ENCODE data around the gene ZFP3.
"Not testable (repeated sequence)": the region's sequence is repeated elsewhere in the genome, so short reads cannot be mapped to it uniquely, and the experiment has no call there.

Gene ZFP3

GRCh38 chr17:5077781-5078105 lies 524 bp upstream of the ZFP3 start:
- no peak for DNase-seq (ENCODE audit: low read depth in 2 of 2)

GRCh38 chr17:5080591-5080990 lies 2.3 kb downstream of the ZFP3 start:
- DNase-seq (ENCODE audit: low read depth in 2 of 2): no peak

DNA sequence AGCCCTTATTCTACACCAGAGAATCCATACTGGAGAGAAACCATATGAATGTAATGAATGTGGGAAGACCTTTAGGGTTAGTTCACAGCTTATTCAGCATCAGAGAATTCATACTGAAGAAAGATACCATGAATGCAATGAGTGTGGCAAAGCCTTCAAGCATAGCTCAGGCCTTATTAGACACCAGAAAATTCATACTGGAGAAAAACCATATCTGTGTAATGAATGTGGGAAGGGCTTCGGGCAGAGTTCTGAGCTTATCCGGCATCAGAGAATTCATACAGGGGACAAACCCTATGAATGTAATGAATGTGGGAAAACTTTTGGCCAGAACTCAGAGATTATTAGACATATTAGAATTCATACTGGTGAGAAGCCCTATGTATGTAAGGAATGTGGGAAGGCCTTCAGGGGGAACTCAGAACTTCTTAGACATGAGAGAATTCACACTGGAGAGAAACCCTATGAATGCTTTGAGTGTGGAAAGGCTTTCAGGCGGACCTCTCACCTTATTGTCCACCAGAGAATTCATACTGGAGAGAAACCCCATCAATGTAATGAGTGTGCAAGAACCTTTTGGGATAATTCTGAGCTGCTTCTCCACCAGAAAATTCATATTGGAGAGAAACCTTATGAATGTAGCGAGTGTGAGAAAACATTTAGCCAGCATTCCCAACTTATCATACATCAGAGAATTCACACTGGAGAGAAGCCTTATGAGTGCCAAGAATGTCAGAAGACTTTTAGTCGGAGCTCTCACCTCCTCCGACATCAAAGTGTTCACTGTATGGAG lies 14.1 kb downstream of the ZFP3 start:
- DNase-seq (ENCODE audit: low read depth in 2 of 2): no peak

DNA sequence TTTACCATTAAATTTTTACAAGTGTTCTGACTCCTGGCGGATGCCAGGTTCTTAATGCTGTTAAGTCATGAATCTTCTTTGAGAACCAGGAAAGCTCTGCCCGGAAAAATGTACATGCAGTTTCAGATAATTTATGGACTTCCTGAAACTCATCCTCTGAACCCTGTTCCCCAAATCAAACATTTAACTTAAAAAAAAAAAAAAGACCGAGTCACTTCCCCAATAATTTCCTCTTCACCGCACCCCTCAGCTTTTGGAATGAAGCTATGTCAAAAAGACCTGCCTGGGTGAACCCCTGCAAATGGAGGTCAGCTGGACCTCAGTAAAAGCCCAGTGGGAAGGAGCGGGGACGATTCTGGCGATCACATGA lies 18.4 kb downstream of the ZFP3 start:
- DNase-seq (ENCODE audit: low read depth in 2 of 2): no peak

- no peak for DNase-seq (ENCODE audit: low read depth in 2 of 2)
Measured at GRCh38 chr17:5097101-5097834, 19.0 kb downstream of the ZFP3 start.

- no peak for DNase-seq (ENCODE audit: low read depth in 2 of 2)
Measured at GRCh38 chr17:5099271-5099670, 21.0 kb downstream of the ZFP3 start.

GRCh38 chr17:5100832-5101231 lies 22.6 kb downstream of the ZFP3 start:
- no peak for DNase-seq (ENCODE audit: low read depth in 2 of 2)

- DNase-seq (ENCODE audit: low read depth in 2 of 2): no peak
Measured at GRCh38 chr17:5110816-5111215, 32.5 kb downstream of the ZFP3 start.

- DNase-seq (ENCODE audit: low read depth in 2 of 2): peak; percentile 72 to 81
Measured at GRCh38 chr17:5111402-5112204, 33.3 kb downstream of the ZFP3 start, which contains the start of gene ZNF232. TSS of gene ZNF232 (minus strand) at chr17:5111878. CDS start at chr17:5111822, 56 bp downstream.

DNA sequence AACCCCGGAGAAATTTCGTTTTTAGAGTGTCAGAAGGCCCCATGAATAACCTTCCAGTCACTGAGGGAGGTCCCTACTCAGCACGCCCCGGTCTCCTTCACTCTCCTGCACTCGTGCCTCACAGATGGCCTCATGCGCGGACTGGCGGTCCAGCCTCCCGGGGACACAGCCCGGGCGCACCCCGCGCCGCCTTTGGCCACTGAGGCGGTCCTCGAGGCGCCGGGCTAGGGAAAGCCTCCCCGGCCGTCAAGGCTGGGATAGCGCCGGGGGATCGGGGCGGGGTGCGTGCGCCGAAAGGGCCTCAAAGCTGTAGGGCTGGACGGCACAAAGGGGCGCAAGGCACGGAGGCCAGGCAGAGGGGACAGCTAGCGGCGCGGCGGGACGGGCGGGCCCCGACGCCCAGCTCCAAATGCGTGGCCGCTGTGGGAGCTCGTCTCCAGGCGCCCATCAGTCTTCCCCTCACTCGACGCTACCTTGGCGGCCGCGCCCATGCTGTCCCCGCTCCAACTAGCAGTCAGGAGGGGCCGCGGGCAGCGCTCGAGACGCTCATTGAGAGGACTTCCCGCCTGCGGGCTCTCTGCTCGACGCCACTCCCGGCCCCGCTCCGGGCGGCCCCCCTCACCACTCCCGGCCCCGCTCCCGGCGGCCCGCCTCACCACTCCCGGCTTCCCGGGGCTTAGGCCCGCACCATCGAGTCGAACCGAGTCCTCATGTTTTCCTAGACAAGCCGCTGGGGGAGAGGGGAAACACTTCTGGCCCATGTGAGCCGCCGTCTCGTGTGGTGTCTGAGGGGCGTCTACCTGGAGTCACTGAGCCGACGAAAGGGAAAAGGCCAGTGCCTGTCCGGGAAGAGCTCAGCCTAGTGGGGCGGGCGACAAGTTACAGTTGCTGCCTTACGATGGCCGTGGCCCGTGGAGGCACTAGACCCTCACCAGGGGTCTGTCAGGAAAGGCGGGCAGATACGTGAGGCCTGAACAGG lies 37.7 kb downstream of the ZFP3 start, which contains the start of gene USP6:
USP6 (plus strand) TSS at position 360 of the 979 bp plus-strand sequence. CDS start 14,336 bp downstream, outside the sequence.
- DNase-seq (ENCODE audit: low read depth in 2 of 2): no peak

DNA sequence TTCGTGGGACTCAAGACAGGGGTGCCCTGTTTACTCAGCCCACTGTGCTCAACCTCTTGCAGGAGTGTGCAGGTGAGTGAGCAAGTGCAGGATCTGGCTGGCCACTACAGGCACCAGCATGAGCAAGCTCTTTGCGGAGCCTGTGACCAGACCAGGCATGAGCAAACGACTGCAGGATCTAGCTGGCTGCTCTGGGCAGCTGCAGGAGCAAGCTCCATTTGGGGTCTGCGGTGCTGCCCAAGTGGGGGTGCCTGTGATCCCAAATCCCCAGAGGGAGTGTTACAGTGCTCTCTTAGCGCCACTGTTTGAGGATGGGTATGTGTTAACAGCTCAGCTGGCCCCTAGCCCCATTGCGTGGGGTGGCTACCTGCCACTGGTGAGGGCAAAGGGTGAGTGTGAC lies 40.0 kb downstream of the ZFP3 start:
- no peak for DNase-seq (ENCODE audit: low read depth in 2 of 2)

- DNase-seq (ENCODE audit: low read depth in 2 of 2): no peak
Measured at GRCh38 chr17:5120036-5120435, 41.8 kb downstream of the ZFP3 start.

DNA sequence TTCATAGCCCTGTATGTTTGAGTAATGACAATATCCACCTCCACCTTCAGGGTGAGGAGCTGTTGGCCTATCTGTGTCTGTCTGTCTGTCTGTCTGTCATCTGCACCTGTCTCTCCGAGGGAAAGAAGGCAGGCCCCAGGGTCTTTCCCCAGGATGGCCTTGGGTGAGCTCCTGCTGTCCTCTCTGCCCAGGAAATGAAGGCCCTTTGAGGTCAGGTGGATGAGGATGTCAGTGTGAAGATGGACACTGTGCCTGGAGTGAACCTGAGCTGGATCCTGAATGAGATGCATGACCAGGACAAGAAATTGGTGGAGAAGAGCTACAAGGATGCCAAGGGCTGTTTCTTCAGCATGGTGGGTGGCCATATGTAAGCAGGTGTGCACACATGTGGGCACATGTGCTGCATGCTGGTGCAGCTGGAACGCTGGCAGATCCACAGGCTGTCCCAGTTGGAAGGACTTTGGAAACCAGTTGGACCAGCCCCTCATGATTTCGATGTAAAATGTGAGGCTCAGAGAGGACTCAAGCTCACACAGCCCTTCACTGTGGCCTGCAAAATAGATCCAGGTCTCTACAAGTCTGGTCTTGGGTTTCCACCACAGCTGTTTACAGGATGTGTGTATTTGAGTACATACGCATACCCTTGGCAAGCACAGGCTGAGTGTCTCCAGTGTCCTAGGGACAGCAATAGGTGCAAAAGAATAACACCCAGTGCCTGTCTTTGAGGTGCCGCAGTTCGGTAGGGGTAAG lies 42.3 kb downstream of the ZFP3 start:
- not testable (repeated sequence) for DNase-seq (ENCODE audit: low read depth in 2 of 2)

DNA sequence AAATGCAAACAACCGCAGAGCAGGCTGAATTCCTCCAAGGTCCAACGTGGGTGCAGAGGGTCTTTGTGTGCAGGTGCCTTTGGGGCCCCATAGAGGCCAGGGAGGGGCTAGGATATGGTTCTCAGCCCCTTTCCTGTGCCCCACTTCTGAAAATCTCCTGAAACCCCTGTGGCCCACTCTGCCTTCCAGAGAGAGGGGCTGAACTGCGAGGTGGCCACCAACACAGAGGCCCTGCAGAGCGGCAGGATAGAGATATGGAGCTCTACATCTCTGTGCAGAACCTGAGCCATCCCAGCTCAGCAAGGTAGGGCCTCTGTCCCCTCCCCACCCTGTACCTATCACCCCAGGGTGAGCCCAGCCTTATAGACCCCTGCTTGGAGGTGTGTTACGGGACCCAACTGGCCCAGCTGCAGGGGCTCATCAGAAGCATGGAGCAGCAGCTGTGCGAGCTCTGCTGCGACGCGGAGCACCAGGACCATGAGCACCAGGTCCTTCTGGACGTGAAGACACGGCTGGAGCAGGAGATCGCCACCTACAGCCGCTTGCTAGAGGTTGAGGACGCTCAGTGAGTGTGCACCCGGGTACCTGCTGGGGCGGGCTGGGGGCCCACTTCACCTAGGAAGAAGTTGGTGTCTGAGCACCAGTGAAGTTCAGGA lies 43.0 kb downstream of the ZFP3 start:
- DNase-seq (ENCODE audit: low read depth in 2 of 2): no peak

DNA sequence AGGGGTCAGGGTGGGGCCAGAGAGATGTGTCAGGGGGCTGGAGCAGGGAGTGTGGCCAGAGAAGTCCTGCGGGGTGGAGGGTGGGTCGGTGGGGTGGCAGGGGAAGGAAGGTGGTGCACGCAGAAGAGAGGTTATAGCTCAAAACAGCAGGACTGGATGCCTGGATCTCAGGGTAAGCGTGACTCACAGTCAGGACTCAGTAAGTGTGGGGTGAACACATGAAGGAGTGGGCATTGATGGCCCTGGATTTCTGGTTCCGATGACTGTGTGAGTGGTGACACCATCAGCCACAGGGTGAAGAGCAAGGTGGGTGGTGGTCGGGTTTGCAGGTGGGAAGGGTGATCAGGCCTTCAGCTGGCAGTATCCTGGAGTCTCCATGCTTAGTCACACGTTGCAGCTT lies 43.8 kb downstream of the ZFP3 start:
- DNase-seq (ENCODE audit: low read depth in 2 of 2): not testable (repeated sequence)

- DNase-seq (ENCODE audit: low read depth in 2 of 2): no peak
Measured at GRCh38 chr17:5122586-5123342, 44.5 kb downstream of the ZFP3 start.

DNA sequence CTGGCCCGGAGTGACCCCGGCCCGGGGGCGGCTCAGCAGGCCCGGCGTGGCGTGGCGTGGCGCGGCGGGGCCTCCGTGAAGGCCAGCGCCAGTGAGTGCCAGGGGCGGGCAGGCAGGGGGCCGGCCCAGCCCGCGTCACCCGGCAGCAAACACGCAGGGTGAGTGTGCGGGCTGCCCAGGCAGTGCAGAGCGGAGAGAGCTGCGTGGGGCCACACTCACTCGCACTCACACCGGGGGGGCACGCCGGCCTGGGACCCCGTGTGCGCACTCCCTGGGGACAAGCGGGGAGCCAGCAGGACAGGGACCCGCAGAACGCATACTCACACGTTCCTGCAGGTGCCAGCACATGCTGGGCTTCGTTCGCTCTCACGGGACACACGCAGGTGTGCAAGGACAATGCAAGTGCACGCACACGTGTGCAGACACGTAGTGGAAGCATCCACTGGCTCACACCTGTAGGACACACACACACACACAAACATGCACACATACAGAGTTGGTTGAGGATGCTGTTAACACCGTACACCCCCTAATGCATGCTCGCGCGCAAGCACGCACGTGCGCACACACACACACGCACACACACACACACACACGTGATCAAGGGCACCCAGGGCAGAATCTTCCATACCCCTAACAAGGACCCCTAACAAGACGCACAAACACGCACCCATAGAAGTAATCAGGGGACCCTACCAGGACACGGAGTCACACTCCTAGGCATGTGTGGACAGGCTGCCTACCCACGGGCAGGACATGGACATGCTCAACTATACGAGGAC lies 45.3 kb downstream of the ZFP3 start:
- DNase-seq (ENCODE audit: low read depth in 2 of 2): no peak

- DNase-seq (ENCODE audit: low read depth in 2 of 2): not testable (repeated sequence)
Measured at GRCh38 chr17:5124125-5124760, 46.0 kb downstream of the ZFP3 start.
